Gastroesophageal sphincter (tissue), 3 donors: ENCODE measurements around the gene SYK.

Source experiments
- CTCF ChIP-seq, 4 experiments: fragments of 200-600 bp in 2 of 4; fragments of 450-650 bp in 2 of 4; sonication (generic) in 1 of 4; IDR thresholded peaks; one replicate each; pipeline ENCODE4 v1.5.1; 2017 to 2019; ENCODE audit warnings: antibody characterized with exemption in 4 of 4, mild to moderate bottlenecking in 2 of 4, moderate library complexity in 2 of 4
- POLR2A ChIP-seq, 2 donors: fragments of 450-650 bp; IDR thresholded peaks; one replicate each; pipeline ENCODE4 v1.6.1; 2017; ENCODE audit warnings: antibody characterized with exemption in 2 of 2, mild to moderate bottlenecking in 2 of 2, moderate library complexity in 1 of 2
- POLR2AphosphoS5 ChIP-seq: sonication (generic); formaldehyde crosslinking; IDR thresholded peaks from one replicate; pipeline ENCODE4 v1.6.1; 2017; ENCODE audit warnings: antibody characterized with exemption

DNA sequence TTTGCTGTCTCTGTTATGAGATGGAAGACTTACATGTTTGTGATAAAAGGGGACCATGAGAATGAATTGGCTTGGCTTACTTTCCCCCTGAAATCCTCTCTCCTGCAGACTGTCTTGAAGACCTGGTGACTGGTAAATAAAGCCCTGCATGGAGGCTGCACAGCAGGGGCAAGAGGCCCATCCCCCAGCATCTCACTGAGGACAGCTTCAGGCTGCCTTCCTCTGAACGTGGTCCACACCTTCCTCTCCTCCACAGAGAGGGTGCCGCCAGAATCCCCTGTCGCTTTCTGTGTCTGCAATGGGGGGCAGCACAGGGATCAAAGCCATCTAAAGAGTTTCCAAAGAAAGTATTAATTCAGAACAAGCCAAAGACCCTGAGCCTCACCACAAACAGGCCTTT, 94.6 kb downstream of the SYK start:
- TF ChIP-seq POLR2A (IDR thresholded peaks at IDR 0.05), result no peak
- no peak for TF ChIP-seq CTCF (IDR thresholded peaks at IDR 0.05)
- TF ChIP-seq POLR2AphosphoS5, result no peak
